ENCODE results near the gene UBE2O. TPM values are rescaled to one million over a fixed set of nuclear protein-coding genes. Genes with fewer than 3 reads are reported as not detected.

Gene UBE2O
- total and polyA plus RNA-seq, 2 experiments from 2014 or later, result 30.4 to 79.4 TPM

DNA sequence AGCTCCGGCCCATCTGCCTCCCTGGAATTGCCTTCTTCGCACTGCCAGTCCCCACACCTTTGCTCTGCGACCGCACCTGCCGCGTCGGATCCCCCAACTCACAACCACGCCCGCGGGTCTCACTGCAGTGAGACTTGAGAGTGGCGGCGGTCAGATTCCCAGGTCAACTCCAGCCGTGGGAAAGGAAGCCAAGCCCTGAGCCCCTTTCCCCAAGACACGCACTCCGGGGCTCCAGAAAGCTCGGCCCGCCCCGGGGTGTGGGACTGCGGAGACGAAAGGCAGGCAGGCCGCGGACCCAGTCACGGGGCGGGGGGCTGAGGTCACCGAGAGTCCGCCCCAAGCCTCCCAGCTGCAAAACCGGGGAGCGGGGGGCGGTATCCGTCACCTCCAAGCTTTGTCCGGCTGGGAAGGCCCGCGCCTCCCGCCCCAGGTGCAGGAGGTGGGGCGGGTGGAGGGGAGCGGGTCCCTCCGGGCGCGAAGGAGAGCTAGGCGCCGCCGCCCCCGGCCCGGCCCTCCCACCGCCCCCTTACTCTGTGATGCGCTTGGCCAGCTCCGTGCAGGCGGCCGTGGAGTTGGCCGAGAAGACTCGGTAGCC is 99.9 kb downstream of the UBE2O start:
- ATAC-seq, result peak; percentile 62
- Histone ChIP-seq H3K27me3 (ENCODE audit: insufficient read depth) (no peaks in the 10 kb centered on the region), H3K4me1 (ENCODE audit: insufficient read depth) (peaks cover 7% of the 10 kb centered on the region), H4K20me1 (replicated peaks; ENCODE audit: insufficient read depth) (peaks cover 4% of the 10 kb centered on the region; the same call in 1 of the 2 replicates), H3F3A (replicated peaks; ENCODE audit: low read depth) (no peaks in the 10 kb centered on the region), H3K27ac (ENCODE audit: low read depth) (no peak overlapping the region), H2AFZ (peak overlapping the region; percentile 88), H3K4me2 (peak overlapping the region; percentile 81), H3K4me3 (peak overlapping the region; percentile 88), H3K9me2 (ENCODE audit: insufficient read depth) (no peaks in the 10 kb centered on the region), H3K36me3 (ENCODE audit: insufficient read depth) (no peaks in the 10 kb centered on the region), H3K79me2 (replicated peaks; ENCODE audit: insufficient read depth) (peaks cover 33% of the 10 kb centered on the region)
- Mint-ChIP-seq H3K36me3 (ENCODE audit: low read depth) (peaks cover 2% of the 10 kb centered on the region; the same call in 2 of the 3 replicates), H3K4me3 (peak overlapping the region; percentile 95), H3K27me3 (ENCODE audit: insufficient read depth, low read depth, poor library complexity) (peaks cover 17% of the 10 kb centered on the region), H3K27ac (no peak overlapping the region), H3K9me3 (no peaks in the 10 kb centered on the region), H3K4me1 (peaks cover 14% of the 10 kb centered on the region; the same call in 2 of the 3 replicates)
- TF ChIP-seq EZH2phosphoT487 (IDR thresholded peaks at IDR 0.05; ENCODE audit: unreplicated experiment) (no peak), ZNF114 (CRISPR knock-in tag; IDR thresholded peaks at IDR 0.05) (no peak), NANOG (IDR thresholded peaks at IDR 0.05; ENCODE audit: borderline replicate concordance) (no peak), EZH2 (IDR thresholded peaks at IDR 0.05; ENCODE audit: low read depth, unreplicated experiment) (no peak), CREB1 (CRISPR knock-in tag; IDR thresholded peaks at IDR 0.05; ENCODE audit: low read depth) (no peak), STAT1 (IDR thresholded peaks at IDR 0.05; ENCODE audit: unreplicated experiment) (no peak), JUNB (IDR thresholded peaks at IDR 0.05; ENCODE audit: unreplicated experiment) (no peak), POLR2AphosphoS5 (IDR thresholded peaks at IDR 0.05; ENCODE audit: low read depth) (no peak), ZNF331 (CRISPR knock-in tag; IDR thresholded peaks at IDR 0.05; ENCODE audit: low read depth) (no peak)
- TF ChIP-seq, protein P1, sequence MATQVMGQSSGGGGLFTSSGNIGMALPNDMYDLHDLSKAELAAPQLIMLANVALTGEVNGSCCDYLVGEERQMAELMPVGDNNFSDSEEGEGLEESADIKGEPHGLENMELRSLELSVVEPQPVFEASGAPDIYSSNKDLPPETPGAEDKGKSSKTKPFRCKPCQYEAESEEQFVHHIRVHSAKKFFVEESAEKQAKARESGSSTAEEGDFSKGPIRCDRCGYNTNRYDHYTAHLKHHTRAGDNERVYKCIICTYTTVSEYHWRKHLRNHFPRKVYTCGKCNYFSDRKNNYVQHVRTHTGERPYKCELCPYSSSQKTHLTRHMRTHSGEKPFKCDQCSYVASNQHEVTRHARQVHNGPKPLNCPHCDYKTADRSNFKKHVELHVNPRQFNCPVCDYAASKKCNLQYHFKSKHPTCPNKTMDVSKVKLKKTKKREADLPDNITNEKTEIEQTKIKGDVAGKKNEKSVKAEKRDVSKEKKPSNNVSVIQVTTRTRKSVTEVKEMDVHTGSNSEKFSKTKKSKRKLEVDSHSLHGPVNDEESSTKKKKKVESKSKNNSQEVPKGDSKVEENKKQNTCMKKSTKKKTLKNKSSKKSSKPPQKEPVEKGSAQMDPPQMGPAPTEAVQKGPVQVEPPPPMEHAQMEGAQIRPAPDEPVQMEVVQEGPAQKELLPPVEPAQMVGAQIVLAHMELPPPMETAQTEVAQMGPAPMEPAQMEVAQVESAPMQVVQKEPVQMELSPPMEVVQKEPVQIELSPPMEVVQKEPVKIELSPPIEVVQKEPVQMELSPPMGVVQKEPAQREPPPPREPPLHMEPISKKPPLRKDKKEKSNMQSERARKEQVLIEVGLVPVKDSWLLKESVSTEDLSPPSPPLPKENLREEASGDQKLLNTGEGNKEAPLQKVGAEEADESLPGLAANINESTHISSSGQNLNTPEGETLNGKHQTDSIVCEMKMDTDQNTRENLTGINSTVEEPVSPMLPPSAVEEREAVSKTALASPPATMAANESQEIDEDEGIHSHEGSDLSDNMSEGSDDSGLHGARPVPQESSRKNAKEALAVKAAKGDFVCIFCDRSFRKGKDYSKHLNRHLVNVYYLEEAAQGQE (IDR thresholded peaks at IDR 0.05; ENCODE audit: unreplicated experiment), result no peak
- TF ChIP-seq, protein P2, sequence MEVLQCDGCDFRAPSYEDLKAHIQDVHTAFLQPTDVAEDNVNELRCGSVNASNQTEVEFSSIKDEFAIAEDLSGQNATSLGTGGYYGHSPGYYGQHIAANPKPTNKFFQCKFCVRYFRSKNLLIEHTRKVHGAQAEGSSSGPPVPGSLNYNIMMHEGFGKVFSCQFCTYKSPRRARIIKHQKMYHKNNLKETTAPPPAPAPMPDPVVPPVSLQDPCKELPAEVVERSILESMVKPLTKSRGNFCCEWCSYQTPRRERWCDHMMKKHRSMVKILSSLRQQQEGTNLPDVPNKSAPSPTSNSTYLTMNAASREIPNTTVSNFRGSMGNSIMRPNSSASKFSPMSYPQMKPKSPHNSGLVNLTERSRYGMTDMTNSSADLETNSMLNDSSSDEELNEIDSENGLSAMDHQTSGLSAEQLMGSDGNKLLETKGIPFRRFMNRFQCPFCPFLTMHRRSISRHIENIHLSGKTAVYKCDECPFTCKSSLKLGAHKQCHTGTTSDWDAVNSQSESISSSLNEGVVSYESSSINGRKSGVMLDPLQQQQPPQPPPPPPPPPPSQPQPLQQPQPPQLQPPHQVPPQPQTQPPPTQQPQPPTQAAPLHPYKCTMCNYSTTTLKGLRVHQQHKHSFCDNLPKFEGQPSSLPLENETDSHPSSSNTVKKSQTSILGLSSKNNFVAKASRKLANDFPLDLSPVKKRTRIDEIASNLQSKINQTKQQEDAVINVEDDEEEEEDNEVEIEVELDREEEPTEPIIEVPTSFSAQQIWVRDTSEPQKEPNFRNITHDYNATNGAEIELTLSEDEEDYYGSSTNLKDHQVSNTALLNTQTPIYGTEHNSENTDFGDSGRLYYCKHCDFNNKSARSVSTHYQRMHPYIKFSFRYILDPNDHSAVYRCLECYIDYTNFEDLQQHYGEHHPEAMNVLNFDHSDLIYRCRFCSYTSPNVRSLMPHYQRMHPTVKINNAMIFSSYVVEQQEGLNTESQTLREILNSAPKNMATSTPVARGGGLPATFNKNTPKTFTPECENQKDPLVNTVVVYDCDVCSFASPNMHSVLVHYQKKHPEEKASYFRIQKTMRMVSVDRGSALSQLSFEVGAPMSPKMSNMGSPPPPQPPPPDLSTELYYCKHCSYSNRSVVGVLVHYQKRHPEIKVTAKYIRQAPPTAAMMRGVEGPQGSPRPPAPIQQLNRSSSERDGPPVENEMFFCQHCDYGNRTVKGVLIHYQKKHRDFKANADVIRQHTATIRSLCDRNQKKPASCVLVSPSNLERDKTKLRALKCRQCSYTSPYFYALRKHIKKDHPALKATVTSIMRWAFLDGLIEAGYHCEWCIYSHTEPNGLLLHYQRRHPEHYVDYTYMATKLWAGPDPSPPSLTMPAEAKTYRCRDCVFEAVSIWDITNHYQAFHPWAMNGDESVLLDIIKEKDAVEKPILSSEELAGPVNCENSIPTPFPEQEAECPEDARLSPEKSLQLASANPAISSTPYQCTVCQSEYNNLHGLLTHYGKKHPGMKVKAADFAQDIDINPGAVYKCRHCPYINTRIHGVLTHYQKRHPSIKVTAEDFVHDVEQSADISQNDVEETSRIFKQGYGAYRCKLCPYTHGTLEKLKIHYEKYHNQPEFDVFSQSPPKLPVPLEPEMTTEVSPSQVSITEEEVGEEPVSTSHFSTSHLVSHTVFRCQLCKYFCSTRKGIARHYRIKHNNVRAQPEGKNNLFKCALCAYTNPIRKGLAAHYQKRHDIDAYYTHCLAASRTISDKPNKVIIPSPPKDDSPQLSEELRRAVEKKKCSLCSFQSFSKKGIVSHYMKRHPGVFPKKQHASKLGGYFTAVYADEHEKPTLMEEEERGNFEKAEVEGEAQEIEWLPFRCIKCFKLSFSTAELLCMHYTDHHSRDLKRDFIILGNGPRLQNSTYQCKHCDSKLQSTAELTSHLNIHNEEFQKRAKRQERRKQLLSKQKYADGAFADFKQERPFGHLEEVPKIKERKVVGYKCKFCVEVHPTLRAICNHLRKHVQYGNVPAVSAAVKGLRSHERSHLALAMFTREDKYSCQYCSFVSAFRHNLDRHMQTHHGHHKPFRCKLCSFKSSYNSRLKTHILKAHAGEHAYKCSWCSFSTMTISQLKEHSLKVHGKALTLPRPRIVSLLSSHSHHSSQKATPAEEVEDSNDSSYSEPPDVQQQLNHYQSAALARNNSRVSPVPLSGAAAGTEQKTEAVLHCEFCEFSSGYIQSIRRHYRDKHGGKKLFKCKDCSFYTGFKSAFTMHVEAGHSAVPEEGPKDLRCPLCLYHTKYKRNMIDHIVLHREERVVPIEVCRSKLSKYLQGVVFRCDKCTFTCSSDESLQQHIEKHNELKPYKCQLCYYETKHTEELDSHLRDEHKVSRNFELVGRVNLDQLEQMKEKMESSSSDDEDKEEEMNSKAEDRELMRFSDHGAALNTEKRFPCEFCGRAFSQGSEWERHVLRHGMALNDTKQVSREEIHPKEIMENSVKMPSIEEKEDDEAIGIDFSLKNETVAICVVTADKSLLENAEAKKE (CRISPR knock-in tag; IDR thresholded peaks at IDR 0.05), result no peak
- TF ChIP-seq, protein P3, sequence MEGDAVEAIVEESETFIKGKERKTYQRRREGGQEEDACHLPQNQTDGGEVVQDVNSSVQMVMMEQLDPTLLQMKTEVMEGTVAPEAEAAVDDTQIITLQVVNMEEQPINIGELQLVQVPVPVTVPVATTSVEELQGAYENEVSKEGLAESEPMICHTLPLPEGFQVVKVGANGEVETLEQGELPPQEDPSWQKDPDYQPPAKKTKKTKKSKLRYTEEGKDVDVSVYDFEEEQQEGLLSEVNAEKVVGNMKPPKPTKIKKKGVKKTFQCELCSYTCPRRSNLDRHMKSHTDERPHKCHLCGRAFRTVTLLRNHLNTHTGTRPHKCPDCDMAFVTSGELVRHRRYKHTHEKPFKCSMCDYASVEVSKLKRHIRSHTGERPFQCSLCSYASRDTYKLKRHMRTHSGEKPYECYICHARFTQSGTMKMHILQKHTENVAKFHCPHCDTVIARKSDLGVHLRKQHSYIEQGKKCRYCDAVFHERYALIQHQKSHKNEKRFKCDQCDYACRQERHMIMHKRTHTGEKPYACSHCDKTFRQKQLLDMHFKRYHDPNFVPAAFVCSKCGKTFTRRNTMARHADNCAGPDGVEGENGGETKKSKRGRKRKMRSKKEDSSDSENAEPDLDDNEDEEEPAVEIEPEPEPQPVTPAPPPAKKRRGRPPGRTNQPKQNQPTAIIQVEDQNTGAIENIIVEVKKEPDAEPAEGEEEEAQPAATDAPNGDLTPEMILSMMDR (conservative IDR thresholded peaks at IDR 0.05; ENCODE audit: low read depth in 2 of 2), result no peak
- TF ChIP-seq, protein P4, sequence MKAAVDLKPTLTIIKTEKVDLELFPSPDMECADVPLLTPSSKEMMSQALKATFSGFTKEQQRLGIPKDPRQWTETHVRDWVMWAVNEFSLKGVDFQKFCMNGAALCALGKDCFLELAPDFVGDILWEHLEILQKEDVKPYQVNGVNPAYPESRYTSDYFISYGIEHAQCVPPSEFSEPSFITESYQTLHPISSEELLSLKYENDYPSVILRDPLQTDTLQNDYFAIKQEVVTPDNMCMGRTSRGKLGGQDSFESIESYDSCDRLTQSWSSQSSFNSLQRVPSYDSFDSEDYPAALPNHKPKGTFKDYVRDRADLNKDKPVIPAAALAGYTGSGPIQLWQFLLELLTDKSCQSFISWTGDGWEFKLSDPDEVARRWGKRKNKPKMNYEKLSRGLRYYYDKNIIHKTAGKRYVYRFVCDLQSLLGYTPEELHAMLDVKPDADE (IDR thresholded peaks at IDR 0.05), result no peak
- peak; percentile 74 for DNase-seq (ENCODE audit: low spot score)

Measured in GM23338 (cell line).